ENCODE results near the gene SALL1. TPM values are rescaled to one million over a fixed set of nuclear protein-coding genes. Genes with fewer than 3 reads are reported as not detected.

Gene SALL1
- total RNA-seq, 2 donors from 2014 or later, result 0.14 to 4.8 TPM

GRCh38 chr16:51148678-51149228 is 2.3 kb downstream of the SALL1 start:
- Histone ChIP-seq H3K4me3 (no peak overlapping the region), H3K36me3 (no peaks in the 10 kb centered on the region), H3K9me3 (no peaks in the 10 kb centered on the region), H3K27ac (no peak overlapping the region), H3K4me1 (replicated peaks) (peaks cover 4% of the 10 kb centered on the region), H3K27me3 (replicated peaks; ENCODE audit: insufficient read depth) (peaks cover 24% of the 10 kb centered on the region)
- TF ChIP-seq POLR2AphosphoS5 (IDR thresholded peaks at IDR 0.05) (no peak), CTCF (IDR thresholded peaks at IDR 0.05) (no peak), POLR2A (IDR thresholded peaks at IDR 0.05) (no peak)
- 80% methylated on average over 2 of the region's 2 CpGs for WGBS
- intact Hi-C loops (cut with DNase I), result no loop called here
- no peak for DNase-seq (ENCODE audit: low spot score)

GRCh38 chr16:51147776-51148677 is 3.0 kb downstream of the SALL1 start:
- Histone ChIP-seq H3K9me3 (no peaks in the 10 kb centered on the region), H3K36me3 (no peaks in the 10 kb centered on the region), H3K27me3 (replicated peaks; ENCODE audit: insufficient read depth) (peaks cover 22% of the 10 kb centered on the region), H3K4me3 (no peak overlapping the region), H3K27ac (no peak overlapping the region), H3K4me1 (replicated peaks) (peaks cover 4% of the 10 kb centered on the region)
- DNase-seq (ENCODE audit: low spot score), result no peak
- intact Hi-C loops (cut with DNase I), result no loop called here
- WGBS, result 77% methylated on average over 3 of the region's 3 CpGs
- TF ChIP-seq CTCF (IDR thresholded peaks at IDR 0.05) (no peak), POLR2AphosphoS5 (IDR thresholded peaks at IDR 0.05) (no peak), POLR2A (IDR thresholded peaks at IDR 0.05) (no peak)

- 26% methylated on average over 6 of the region's 6 CpGs for WGBS
- Histone ChIP-seq H3K27me3 (replicated peaks; ENCODE audit: insufficient read depth) (peaks cover 19% of the 10 kb centered on the region), H3K27ac (no peak overlapping the region)
Measured at GRCh38 chr16:51146256-51146924, 4.7 kb downstream of the SALL1 start.

GRCh38 chr16:51144203-51144602 is 6.9 kb downstream of the SALL1 start:
- no peak for DNase-seq (ENCODE audit: low spot score)
- Histone ChIP-seq H3K4me1 (replicated peaks) (no peaks in the 10 kb centered on the region), H3K36me3 (no peaks in the 10 kb centered on the region), H3K27me3 (replicated peaks; ENCODE audit: insufficient read depth) (peaks cover 4% of the 10 kb centered on the region), H3K4me3 (no peak overlapping the region), H3K27ac (no peak overlapping the region), H3K9me3 (no peaks in the 10 kb centered on the region)
- intact Hi-C loops (cut with DNase I), result no loop called here
- WGBS, result 61% methylated on average over 1 of the region's 1 CpG
- TF ChIP-seq POLR2A (IDR thresholded peaks at IDR 0.05), result no peak
- TF ChIP-seq POLR2AphosphoS5 (IDR thresholded peaks at IDR 0.05), result no peak
- no peak for TF ChIP-seq CTCF (IDR thresholded peaks at IDR 0.05)

More at GRCh38 chr16:51146256-51146924, 4.7 kb downstream of the SALL1 start:
- intact Hi-C loops (cut with DNase I), result no loop called here
- Histone ChIP-seq H3K36me3 (no peaks in the 10 kb centered on the region), H3K4me3 (no peak overlapping the region), H3K4me1 (replicated peaks) (no peaks in the 10 kb centered on the region), H3K9me3 (no peaks in the 10 kb centered on the region)
- no peak for DNase-seq (ENCODE audit: low spot score)
- TF ChIP-seq CTCF (IDR thresholded peaks at IDR 0.05) (no peak), POLR2AphosphoS5 (IDR thresholded peaks at IDR 0.05) (no peak), POLR2A (IDR thresholded peaks at IDR 0.05) (no peak)
